ENCODE measurements around the gene SEC61A2. TPM values are rescaled to one million over a fixed set of nuclear protein-coding genes. Genes with fewer than 3 reads are reported as not detected.

Gene SEC61A2
- polyA plus RNA-seq, 1 of the 3 experiments (the other 2 are of a cell fraction): 11.9 TPM

- 83% methylated on average over 5 of the region's 5 CpGs for WGBS (ENCODE audit: low lambda C conversion rate)
- Histone ChIP-seq H3K9me3 (no peaks in the 10 kb centered on the region), H3K36me3 (replicated peaks in 1 of 2; ENCODE audit: control insufficient read depth in 1 of 2, insufficient read depth in 2 of 2, low read length in 1 of 2) (peaks cover 31 to 38% of the 10 kb centered on the region in 2 experiments), H3K27me3 (ENCODE audit: insufficient read depth) (no peaks in the 10 kb centered on the region), H3K4me3 (ENCODE audit: low read depth in 2 of 2, low read length in 1 of 2) (no peak overlapping the region), H3K79me2 (ENCODE audit: insufficient read depth) (peaks cover 65% of the 10 kb centered on the region), H3K27ac (ENCODE audit: low read depth in 2 of 2, low read length in 1 of 2) (no peak overlapping the region), H3F3A (replicated peaks; ENCODE audit: insufficient read depth) (no peaks in the 10 kb centered on the region), H2AFZ (ENCODE audit: low read depth) (no peak overlapping the region), H3K4me1 (ENCODE audit: control insufficient read depth in 1 of 2, insufficient read depth in 2 of 2, low read depth in 1 of 2, low read length in 1 of 2) (no peaks in the 10 kb centered on the region), H3K9me2 (no peaks in the 10 kb centered on the region), H4K20me1 (ENCODE audit: insufficient read depth) (no peaks in the 10 kb centered on the region), H3K4me2 (no peak overlapping the region), H3K9ac (no peak overlapping the region)
- no peak for DNase-seq
- TF ChIP-seq POLR2AphosphoS5 (IDR thresholded peaks at IDR 0.05; ENCODE audit: low read depth, low read length) (no peak), EZH2phosphoT487 (IDR thresholded peaks at IDR 0.05; ENCODE audit: borderline replicate concordance, low read depth) (no peak), REST (IDR thresholded peaks at IDR 0.05; ENCODE audit: low read depth, low read length) (no peak), TCF12 (IDR thresholded peaks at IDR 0.05) (no peak), USF1 (IDR thresholded peaks at IDR 0.05; ENCODE audit: borderline replicate concordance, low read depth) (no peak), PBX3 (IDR thresholded peaks at IDR 0.05) (no peak)
- TF ChIP-seq, protein P1, sequence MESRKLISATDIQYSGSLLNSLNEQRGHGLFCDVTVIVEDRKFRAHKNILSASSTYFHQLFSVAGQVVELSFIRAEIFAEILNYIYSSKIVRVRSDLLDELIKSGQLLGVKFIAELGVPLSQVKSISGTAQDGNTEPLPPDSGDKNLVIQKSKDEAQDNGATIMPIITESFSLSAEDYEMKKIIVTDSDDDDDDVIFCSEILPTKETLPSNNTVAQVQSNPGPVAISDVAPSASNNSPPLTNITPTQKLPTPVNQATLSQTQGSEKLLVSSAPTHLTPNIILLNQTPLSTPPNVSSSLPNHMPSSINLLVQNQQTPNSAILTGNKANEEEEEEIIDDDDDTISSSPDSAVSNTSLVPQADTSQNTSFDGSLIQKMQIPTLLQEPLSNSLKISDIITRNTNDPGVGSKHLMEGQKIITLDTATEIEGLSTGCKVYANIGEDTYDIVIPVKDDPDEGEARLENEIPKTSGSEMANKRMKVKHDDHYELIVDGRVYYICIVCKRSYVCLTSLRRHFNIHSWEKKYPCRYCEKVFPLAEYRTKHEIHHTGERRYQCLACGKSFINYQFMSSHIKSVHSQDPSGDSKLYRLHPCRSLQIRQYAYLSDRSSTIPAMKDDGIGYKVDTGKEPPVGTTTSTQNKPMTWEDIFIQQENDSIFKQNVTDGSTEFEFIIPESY (IDR thresholded peaks at IDR 0.05; ENCODE audit: borderline replicate concordance, low read depth): no peak
- TF ChIP-seq, protein P2, sequence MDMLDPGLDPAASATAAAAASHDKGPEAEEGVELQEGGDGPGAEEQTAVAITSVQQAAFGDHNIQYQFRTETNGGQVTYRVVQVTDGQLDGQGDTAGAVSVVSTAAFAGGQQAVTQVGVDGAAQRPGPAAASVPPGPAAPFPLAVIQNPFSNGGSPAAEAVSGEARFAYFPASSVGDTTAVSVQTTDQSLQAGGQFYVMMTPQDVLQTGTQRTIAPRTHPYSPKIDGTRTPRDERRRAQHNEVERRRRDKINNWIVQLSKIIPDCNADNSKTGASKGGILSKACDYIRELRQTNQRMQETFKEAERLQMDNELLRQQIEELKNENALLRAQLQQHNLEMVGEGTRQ (IDR thresholded peaks at IDR 0.05; ENCODE audit: borderline replicate concordance, low read depth, low read length): no peak
- ChIA-PET CTCF (no interaction called here), POLR2A (interaction anchor here (0.6 kb wide), 1 partner anchor 823 kb away, joined by 3 read pairs; no protein-coding TSS in a partner anchor)
Measured at GRCh38 chr10:12187321-12187905, 57.9 kb downstream of the SEC61A2 start.
